HEK293 (cell line): ENCODE results near the gene AQP3.

Source experiments
- CTCF ChIP-seq: fragments of 450-650 bp; formaldehyde crosslinking; IDR thresholded peaks from 2 replicates; pipeline ENCODE4 v1.5.1; 2016; ENCODE audit warnings: missing biosample characterization, missing genetic modification characterization
- KLF9 ChIP-seq: fragments of 450-650 bp; formaldehyde crosslinking; IDR thresholded peaks from 2 replicates; pipeline ENCODE4 v1.5.1; 2016; ENCODE audit warnings: missing biosample characterization, missing genetic modification characterization, low read depth
- PRDM4 ChIP-seq: fragments of 450-650 bp; formaldehyde crosslinking; IDR thresholded peaks from 2 replicates; pipeline ENCODE4 v1.5.1; 2017; ENCODE audit warnings: missing biosample characterization, missing genetic modification characterization
- ZBTB17 ChIP-seq: fragments of 450-650 bp; formaldehyde crosslinking; IDR thresholded peaks from 2 replicates; pipeline ENCODE4 v1.5.1; 2016; ENCODE audit warnings: missing biosample characterization, missing genetic modification characterization
- ZFP3 ChIP-seq: fragments of 450-650 bp; formaldehyde crosslinking; IDR thresholded peaks from 2 replicates; pipeline ENCODE4 v1.5.1; 2016; ENCODE audit warnings: low read depth, missing biosample characterization, missing genetic modification characterization
- ZNF174 ChIP-seq: fragments of 450-650 bp; formaldehyde crosslinking; IDR thresholded peaks from 2 replicates; pipeline ENCODE4 v1.5.0; 2017; ENCODE audit warnings: missing biosample characterization, mild to moderate bottlenecking, missing genetic modification characterization
- ZNF19 ChIP-seq: fragments of 450-650 bp; formaldehyde crosslinking; IDR thresholded peaks from 2 replicates; pipeline ENCODE4; 2016; ENCODE audit warnings: missing biosample characterization, missing genetic modification characterization, low read depth
- ZNF211 ChIP-seq: fragments of 450-650 bp; formaldehyde crosslinking; IDR thresholded peaks from 2 replicates; pipeline ENCODE4 v1.5.1; 2016; ENCODE audit warnings: low read depth, missing biosample characterization, missing genetic modification characterization
- ZNF221 ChIP-seq: fragments of 450-650 bp; formaldehyde crosslinking; IDR thresholded peaks from 2 replicates; pipeline ENCODE4 v1.5.1; 2017; ENCODE audit warnings: missing biosample characterization, missing genetic modification characterization, borderline replicate concordance
- ZNF24 ChIP-seq: fragments of 450-650 bp; formaldehyde crosslinking; IDR thresholded peaks from 2 replicates; pipeline ENCODE4 v1.5.1; 2016; ENCODE audit warnings: missing biosample characterization, missing genetic modification characterization
- ZNF274 ChIP-seq, 2 experiments: fragments of 200-500 bp in 1 of 2; fragments of 450-650 bp in 1 of 2; sonication (Bioruptor generic) in 1 of 2; formaldehyde crosslinking in 1 of 2; IDR thresholded peaks; 2 replicates each; pipeline versions ENCODE4 v1.5.1 to v1.6.1; 2014 to 2016; ENCODE audit warnings: borderline replicate concordance in 1 of 2, inconsistent platforms in 1 of 2, low read length in 1 of 2, missing biosample characterization in 1 of 2, missing genetic modification characterization in 1 of 2
- ZNF404 ChIP-seq: fragments of 450-650 bp; formaldehyde crosslinking; IDR thresholded peaks from 2 replicates; pipeline ENCODE4 v1.5.1; 2017; ENCODE audit warnings: missing biosample characterization, missing genetic modification characterization
- ZNF785 ChIP-seq: fragments of 450-650 bp; formaldehyde crosslinking; IDR thresholded peaks from 2 replicates; pipeline ENCODE4 v1.5.1; 2016; ENCODE audit warnings: missing biosample characterization, missing genetic modification characterization
- TF ChIP-seq, protein P1 (sequence below): fragments of 450-650 bp; formaldehyde crosslinking; conservative IDR thresholded peaks from 2 replicates; pipeline ENCODE4 v1.5.1; 2016; ENCODE audit warnings: low read depth, missing biosample characterization, missing genetic modification characterization

GRCh38 chr9:33446946-33447798 is at the start of gene AQP3:
- TF ChIP-seq CTCF (tag by site-specific recombination) (peak; percentile 59), ZBTB17 (tag by site-specific recombination) (no peak), ZNF174 (tag by site-specific recombination) (no peak), ZFP3 (tag by site-specific recombination) (no peak), KLF9 (tag by site-specific recombination) (0 out of 2 replicates have a peak, but pooled peaks have one; percentile 15), ZNF274 (IDR thresholded peaks at IDR 0.05; ENCODE audit: low read length) (no peak), ZNF274 (tag by site-specific recombination; IDR thresholded peaks at IDR 0.05; ENCODE audit: borderline replicate concordance) (no peak), ZNF24 (tag by site-specific recombination) (no peak), ZNF404 (tag by site-specific recombination) (no peak), ZNF221 (no peak), ZNF785 (tag by site-specific recombination) (no peak), ZNF211 (tag by site-specific recombination) (no peak), ZNF19 (tag by site-specific recombination) (no peak), PRDM4 (no peak)
- TF ChIP-seq, protein P1, sequence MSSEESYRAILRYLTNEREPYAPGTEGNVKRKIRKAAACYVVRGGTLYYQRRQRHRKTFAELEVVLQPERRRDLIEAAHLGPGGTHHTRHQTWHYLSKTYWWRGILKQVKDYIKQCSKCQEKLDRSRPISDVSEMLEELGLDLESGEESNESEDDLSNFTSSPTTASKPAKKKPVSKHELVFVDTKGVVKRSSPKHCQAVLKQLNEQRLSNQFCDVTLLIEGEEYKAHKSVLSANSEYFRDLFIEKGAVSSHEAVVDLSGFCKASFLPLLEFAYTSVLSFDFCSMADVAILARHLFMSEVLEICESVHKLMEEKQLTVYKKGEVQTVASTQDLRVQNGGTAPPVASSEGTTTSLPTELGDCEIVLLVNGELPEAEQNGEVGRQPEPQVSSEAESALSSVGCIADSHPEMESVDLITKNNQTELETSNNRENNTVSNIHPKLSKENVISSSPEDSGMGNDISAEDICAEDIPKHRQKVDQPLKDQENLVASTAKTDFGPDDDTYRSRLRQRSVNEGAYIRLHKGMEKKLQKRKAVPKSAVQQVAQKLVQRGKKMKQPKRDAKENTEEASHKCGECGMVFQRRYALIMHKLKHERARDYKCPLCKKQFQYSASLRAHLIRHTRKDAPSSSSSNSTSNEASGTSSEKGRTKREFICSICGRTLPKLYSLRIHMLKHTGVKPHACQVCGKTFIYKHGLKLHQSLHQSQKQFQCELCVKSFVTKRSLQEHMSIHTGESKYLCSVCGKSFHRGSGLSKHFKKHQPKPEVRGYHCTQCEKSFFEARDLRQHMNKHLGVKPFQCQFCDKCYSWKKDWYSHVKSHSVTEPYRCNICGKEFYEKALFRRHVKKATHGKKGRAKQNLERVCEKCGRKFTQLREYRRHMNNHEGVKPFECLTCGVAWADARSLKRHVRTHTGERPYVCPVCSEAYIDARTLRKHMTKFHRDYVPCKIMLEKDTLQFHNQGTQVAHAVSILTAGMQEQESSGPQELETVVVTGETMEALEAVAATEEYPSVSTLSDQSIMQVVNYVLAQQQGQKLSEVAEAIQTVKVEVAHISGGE, result no peak
